ENCODE data around the gene SLC6A20. TPM values are rescaled to one million over a fixed set of nuclear protein-coding genes. Genes with fewer than 3 reads are reported as not detected.

The SLC6A20 gene
- total RNA-seq, 2 experiments from 2014 or later, result not detected

DNA sequence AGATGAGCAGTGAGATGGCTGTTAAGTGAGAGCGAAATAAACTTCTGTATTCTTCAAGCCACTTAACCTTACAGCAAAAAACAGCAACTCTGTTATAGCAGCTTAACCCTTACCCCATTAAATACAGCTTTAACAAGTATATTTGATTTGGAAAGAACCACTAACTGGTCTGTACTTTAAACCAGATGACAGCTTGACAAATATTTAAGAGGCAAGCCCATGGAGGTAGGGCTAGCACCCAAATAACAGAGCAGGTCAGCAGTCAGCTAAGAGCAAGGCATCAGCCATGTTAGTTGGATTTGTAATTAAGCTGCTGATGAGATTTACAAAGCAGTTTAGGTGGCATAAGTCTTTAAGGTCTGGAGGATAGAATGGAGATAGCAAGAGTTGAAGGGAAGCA lies 42.1 kb upstream of the SLC6A20 start:
- Histone ChIP-seq H3K9me3 (ENCODE audit: control insufficient read depth in 1 of 2, insufficient read depth in 1 of 2, low read length in 2 of 2) (no peaks in the 10 kb centered on the region), H3K36me3 (ENCODE audit: insufficient read depth, low read length) (peaks cover 19% of the 10 kb centered on the region), H3K27me3 (ENCODE audit: control insufficient read depth in 1 of 2, insufficient read depth in 2 of 2, low read length in 2 of 2) (no peaks in the 10 kb centered on the region), H3K4me1 (ENCODE audit: insufficient read depth, low read length) (peaks cover 17% of the 10 kb centered on the region), H3K27ac (ENCODE audit: low read depth in 1 of 2, low read length in 2 of 2) (no peak overlapping the region), H3K4me3 (ENCODE audit: low read length) (no peak overlapping the region)
- ChIA-PET POLR2A (interaction anchor here (0.7 kb wide), 1 partner anchor 82 kb away, joined by 3 read pairs; no protein-coding TSS in a partner anchor), CTCF (no interaction called here)
- H3K4me1 Mint-ChIP-seq (ENCODE audit: low read depth), result peaks cover 35% of the 10 kb centered on the region
- no peak for ATAC-seq (ENCODE audit: poor library complexity)
- TF ChIP-seq, protein P1, sequence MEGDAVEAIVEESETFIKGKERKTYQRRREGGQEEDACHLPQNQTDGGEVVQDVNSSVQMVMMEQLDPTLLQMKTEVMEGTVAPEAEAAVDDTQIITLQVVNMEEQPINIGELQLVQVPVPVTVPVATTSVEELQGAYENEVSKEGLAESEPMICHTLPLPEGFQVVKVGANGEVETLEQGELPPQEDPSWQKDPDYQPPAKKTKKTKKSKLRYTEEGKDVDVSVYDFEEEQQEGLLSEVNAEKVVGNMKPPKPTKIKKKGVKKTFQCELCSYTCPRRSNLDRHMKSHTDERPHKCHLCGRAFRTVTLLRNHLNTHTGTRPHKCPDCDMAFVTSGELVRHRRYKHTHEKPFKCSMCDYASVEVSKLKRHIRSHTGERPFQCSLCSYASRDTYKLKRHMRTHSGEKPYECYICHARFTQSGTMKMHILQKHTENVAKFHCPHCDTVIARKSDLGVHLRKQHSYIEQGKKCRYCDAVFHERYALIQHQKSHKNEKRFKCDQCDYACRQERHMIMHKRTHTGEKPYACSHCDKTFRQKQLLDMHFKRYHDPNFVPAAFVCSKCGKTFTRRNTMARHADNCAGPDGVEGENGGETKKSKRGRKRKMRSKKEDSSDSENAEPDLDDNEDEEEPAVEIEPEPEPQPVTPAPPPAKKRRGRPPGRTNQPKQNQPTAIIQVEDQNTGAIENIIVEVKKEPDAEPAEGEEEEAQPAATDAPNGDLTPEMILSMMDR (IDR thresholded peaks at IDR 0.05), result no peak
- no peak overlapping the region for H3K4me3 Mint-ChIP-seq
- no peak overlapping the region for H3K27ac Mint-ChIP-seq
- intact Hi-C loops (cut with DNase I, micrococcal nuclease), result no loop called here
- no peaks in the 10 kb centered on the region for H3K9me3 Mint-ChIP-seq
- H3K36me3 Mint-ChIP-seq (ENCODE audit: low read depth), result peaks cover 43% of the 10 kb centered on the region
- DNase-seq, result no peak
- no peaks in the 10 kb centered on the region for H3K27me3 Mint-ChIP-seq

DNA sequence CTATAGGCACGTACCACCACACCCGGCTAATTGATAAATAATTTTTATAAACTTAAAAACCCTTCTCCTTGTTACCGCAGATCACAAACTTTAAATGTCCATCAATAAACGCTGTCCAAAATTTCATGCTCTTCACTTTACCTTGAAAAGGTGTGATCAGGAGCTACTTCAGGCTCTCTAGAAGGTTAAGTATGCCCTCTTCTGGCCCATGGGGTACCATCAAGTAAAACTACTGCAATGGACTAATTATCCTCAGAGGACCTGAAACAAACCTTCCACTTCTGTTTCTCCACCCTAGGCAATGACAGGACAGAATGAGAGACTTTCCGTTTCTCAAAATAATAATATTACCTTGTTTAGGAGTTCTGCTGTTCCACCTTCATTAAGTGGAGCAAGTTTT lies 36.4 kb upstream of the SLC6A20 start:
- ChIA-PET POLR2A (interaction anchor here (1.1 kb wide), 1 partner anchor 10 kb away, joined by 3 read pairs; the partner anchor contains the start of gene LZTFL1), CTCF (no interaction called here)
- Mint-ChIP-seq H3K27me3 (no peaks in the 10 kb centered on the region), H3K4me1 (ENCODE audit: low read depth) (no peaks in the 10 kb centered on the region), H3K36me3 (ENCODE audit: low read depth) (peaks cover 71% of the 10 kb centered on the region), H3K27ac (no peak overlapping the region), H3K9me3 (no peaks in the 10 kb centered on the region), H3K4me3 (no peak overlapping the region)
- Histone ChIP-seq H3K36me3 (ENCODE audit: insufficient read depth, low read length) (peaks cover 33% of the 10 kb centered on the region), H3K4me3 (ENCODE audit: low read length) (no peak overlapping the region), H3K4me1 (ENCODE audit: insufficient read depth, low read length) (no peaks in the 10 kb centered on the region), H3K27ac (ENCODE audit: low read depth in 1 of 2, low read length in 2 of 2) (no peak overlapping the region), H3K9me3 (ENCODE audit: control insufficient read depth in 1 of 2, insufficient read depth in 1 of 2, low read length in 2 of 2) (no peaks in the 10 kb centered on the region), H3K27me3 (ENCODE audit: control insufficient read depth in 1 of 2, insufficient read depth in 2 of 2, low read length in 2 of 2) (no peaks in the 10 kb centered on the region)
- TF ChIP-seq, protein P1 (IDR thresholded peaks at IDR 0.05), result peak; percentile 11
- ATAC-seq (ENCODE audit: poor library complexity) (no peak), DNase-seq (peak in 2 of 14 experiments; percentile 20 to 27)
- intact Hi-C loops (cut with DNase I, micrococcal nuclease), result no loop called here

DNA sequence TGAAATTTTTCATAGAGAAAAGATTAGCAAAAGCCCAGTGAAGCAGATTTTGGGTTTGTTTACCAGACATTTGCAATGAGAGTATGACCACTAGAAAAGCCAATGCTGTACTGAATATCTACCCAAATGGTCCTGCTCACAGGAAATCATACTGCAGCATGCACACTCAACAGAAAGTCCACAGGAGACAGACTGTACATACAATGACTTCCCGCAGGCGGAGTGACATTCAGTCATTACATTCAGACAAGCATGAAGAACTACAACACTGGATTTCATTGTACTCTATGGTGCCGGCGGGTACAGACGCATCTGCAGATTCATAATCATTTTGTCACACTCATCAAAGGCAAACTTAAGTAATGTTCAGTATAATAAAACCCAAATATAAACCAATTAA lies 33.8 kb upstream of the SLC6A20 start:
- no peaks in the 10 kb centered on the region for H3K9me3 ChIP-seq (ENCODE audit: control insufficient read depth in 1 of 2, insufficient read depth in 1 of 2, low read length in 2 of 2)
- TF ChIP-seq, protein P1 (IDR thresholded peaks at IDR 0.05), result no peak
- no peak overlapping the region for H3K4me3 ChIP-seq (ENCODE audit: low read length)
- no peaks in the 10 kb centered on the region for H3K4me1 ChIP-seq (ENCODE audit: insufficient read depth, low read length)
- peaks cover 75% of the 10 kb centered on the region for H3K36me3 Mint-ChIP-seq (ENCODE audit: low read depth)
- no peak overlapping the region for H3K27ac Mint-ChIP-seq
- CTCF ChIA-PET, result interaction anchor here (0.7 to 1.0 kb wide), 2 partner anchors 11 to 54 kb away, joined by 3 to 4 read pairs; no protein-coding TSS in a partner anchor
- intact Hi-C loops (cut with DNase I, micrococcal nuclease), result no loop called here
- DNase-seq, result no peak
- ATAC-seq (ENCODE audit: poor library complexity), result no peak
- H3K4me3 Mint-ChIP-seq, result no peak overlapping the region
- no peak overlapping the region for H3K27ac ChIP-seq (ENCODE audit: low read depth in 1 of 2, low read length in 2 of 2)
- H3K36me3 ChIP-seq (ENCODE audit: insufficient read depth, low read length), result peaks cover 26% of the 10 kb centered on the region
- no peaks in the 10 kb centered on the region for H3K9me3 Mint-ChIP-seq
- no peaks in the 10 kb centered on the region for H3K27me3 ChIP-seq (ENCODE audit: control insufficient read depth in 1 of 2, insufficient read depth in 2 of 2, low read length in 2 of 2)
- POLR2A ChIA-PET, result no interaction called here
- H3K4me1 Mint-ChIP-seq (ENCODE audit: low read depth), result peaks cover 5% of the 10 kb centered on the region
- H3K27me3 Mint-ChIP-seq, result no peaks in the 10 kb centered on the region

Measured in CD4-positive, alpha-beta T cell (primary cell).